Measurements from ENCODE around the gene BMX.

The BMX gene

DNA sequence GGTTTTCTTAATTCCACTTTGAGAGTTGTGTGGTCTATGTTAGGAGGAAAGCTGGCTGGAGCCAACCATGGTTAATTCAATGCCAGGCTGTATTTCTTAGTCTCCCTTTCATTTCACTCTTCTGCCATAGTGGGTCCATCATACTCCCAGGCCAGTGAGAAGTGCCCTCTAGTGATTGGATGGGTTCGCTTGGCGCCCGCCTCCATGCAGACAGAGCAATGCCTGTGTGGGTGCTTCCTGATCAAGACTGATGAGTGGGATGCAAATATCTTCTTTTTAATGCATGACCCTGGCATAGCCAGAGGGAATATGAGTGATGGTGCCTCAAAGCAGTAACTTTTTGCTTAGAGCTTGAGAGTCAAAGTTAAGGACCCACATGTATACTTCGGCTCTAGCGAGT lies 6.4 kb downstream of the BMX start:
- DNase-seq (ENCODE audit: low read depth), result no peak

DNA sequence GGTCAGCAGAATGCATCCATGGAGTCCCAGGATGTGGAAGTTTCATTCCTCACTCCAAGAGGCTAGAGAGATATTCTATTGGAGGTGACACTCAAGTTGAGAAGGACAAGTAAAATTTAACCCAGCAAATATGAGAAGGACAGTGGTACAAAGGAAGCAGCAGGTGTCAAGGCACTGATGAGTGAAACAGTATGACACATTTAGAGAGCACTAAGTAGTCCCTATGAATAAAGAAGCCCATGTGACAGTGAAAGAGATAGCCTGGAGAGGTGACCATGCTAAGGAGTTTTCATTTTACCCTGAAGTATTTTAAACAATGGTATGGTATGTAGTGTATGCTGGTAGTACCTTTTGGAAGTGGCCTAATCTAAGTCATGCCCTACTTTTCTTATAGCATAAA lies 9.2 kb downstream of the BMX start:
- DNase-seq (ENCODE audit: low read depth), result no peak

DNA sequence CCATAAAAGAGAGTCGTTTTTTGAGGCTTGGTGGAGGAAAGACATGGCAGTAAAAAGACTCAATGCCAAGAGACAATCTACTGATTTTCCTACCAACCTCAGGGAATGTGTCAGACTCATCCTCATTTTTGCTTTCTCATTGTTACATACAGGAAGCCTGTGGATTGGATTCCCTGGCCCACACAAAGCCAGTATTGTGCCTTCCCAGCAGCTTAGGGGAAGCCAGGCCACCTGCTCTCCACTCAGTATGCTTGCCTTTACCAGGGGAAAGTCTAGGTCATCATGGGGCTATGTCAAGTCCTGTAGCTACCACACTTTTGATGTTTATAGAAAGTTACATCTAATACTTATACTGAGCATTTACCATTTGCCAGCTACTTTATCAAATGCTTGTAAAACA lies 11.0 kb downstream of the BMX start:
- DNase-seq (ENCODE audit: low read depth), result no peak

GRCh38 chrX:15512401-15512965 lies 11.9 kb downstream of the BMX start:
- DNase-seq (ENCODE audit: low read depth), result no peak

DNA sequence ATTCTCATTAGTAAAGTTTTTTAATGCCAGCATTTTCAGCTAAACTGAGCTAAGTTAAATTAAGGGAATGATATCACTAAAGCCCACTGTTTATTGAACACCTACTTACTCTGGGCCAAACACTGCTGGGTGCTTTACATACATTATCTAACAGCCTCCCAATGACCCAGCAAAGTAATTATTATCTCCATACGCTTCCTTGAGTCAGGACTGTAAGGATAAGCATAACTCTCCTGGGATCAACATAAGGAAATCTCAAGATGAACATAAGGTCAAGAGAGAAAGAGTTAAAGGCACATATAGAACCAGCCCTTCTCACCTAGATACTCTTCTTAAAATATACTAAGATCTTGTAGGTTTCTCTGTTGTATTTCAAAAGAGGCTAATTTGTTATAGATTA lies 13.7 kb downstream of the BMX start:
- DNase-seq (ENCODE audit: low read depth), result no peak

DNA sequence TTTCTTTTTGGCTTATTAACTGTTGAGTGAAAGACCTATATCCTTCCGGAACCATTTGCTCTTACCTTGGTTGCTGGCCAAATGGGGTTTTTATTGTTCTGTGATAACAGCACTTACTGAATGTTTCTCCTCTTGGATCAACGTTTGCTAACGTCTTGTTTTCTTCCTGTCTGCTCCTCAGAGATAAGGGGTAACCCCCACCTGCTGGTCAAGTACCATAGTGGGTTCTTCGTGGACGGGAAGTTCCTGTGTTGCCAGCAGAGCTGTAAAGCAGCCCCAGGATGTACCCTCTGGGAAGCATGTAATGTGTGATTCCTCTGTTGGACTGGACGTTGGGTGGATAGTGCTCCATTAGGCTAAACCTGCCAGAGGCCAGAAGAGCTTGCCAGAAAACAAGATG lies 15.3 kb downstream of the BMX start:
- DNase-seq (ENCODE audit: low read depth), result no peak

- DNase-seq (ENCODE audit: low read depth), result no peak
Observed at GRCh38 chrX:15522464-15522863, 21.9 kb downstream of the BMX start.

DNA sequence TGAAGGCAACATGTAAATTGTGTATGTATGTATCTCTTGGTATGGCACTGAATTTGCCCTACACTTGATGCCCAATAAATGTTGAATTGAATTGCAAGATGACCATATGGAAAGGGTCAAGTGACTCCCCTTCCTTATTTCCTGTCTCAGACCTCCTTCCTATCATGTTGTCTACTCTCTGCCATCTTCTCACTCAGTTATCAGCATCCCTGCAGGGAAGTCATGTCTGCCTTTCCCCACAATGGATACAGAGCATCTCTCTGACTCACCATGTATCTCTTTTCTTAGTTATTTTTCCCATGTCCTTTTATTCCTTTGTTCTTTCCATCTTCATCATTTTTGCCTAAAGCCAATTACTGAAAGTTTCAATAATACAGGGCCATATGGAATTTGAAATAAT lies 22.5 kb downstream of the BMX start:
- DNase-seq (ENCODE audit: low read depth), result no peak

DNA sequence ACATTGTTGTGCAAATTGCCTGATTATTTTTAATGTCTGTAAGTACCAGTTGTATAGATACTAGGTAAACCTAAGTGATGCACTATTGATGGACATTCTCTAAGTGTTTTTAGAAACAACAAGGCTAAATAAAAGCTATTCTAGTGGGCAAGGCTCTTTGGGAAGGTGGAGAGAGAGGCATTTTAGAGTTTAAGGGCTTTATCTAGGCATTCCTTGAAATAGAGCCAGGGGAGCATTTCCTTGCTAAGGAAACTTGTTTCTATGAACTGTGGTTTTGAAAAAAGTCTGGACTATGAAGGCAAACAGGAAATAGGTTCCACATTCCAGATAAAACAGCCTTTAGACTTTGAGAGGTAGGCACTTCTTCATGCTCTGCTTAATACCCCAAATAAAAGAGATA lies 23.8 kb downstream of the BMX start:
- no peak for DNase-seq (ENCODE audit: low read depth)

GRCh38 chrX:15525664-15526416 lies 25.2 kb downstream of the BMX start:
- DNase-seq (ENCODE audit: low read depth), result no peak

GRCh38 chrX:15529165-15529564 lies 28.6 kb downstream of the BMX start:
- DNase-seq (ENCODE audit: low read depth), result no peak

- DNase-seq (ENCODE audit: low read depth), result no peak
Observed at GRCh38 chrX:15530318-15530717, 29.7 kb downstream of the BMX start.

GRCh38 chrX:15546745-15547144 lies 46.1 kb downstream of the BMX start:
- no peak for DNase-seq (ENCODE audit: low read depth)

DNA sequence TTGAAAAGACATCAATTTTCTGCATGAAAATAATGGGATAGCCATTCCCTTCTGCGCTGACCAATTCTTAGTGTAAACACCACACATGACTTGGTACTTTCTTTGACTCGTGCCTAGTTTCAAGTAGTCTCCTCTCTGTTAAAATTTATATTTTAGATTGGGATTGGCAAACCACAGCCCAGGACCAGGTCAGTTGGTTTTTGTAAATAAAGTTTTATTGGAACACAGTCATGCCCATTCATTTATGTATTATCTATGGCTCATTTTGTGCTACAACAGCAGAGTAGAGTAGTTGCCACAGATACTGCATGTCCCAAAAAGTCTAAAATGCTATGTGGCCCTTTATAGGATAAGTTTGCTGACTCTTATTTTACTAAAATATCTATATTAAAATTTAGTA lies 46.7 kb downstream of the BMX start:
- no peak for DNase-seq (ENCODE audit: low read depth)

DNA sequence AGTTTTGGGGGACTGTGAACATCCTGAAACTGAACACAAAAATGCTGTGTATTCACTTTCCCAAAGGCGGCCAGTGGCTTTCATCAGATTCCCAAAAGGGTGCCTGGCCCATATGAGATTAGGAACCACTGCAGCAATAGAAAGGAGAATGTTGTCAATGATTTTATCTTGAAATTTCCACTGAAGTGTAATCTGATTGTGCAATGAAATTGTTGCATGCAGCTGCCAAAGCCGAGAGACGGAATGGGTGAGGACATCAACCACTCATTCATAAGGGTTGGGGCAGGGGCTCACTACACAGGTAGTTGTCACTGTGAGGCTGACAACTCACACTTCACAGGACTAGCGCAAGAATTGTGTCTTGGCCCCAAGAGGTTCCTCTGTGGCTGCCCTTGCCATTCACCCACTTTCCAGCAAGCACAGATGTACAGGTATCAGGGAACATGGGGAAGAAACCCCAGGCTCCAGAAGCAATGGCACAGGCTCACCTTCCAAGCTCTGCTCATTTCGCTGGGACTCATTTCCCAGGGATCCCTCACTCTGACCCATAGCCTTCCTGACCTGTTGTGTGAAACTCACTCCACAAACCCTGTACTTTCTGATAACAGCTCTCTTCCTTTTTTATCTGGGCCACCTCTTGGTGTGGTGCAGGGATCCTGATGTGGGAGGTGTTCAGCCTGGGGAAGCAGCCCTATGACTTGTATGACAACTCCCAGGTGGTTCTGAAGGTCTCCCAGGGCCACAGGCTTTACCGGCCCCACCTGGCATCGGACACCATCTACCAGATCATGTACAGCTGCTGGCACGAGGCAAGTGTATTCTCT lies 48.8 kb downstream of the BMX start:
- DNase-seq (ENCODE audit: low read depth), result no peak

GRCh38 chrX:15559227-15559626 lies 58.6 kb downstream of the BMX start:
- no peak for DNase-seq (ENCODE audit: low read depth)

DNA sequence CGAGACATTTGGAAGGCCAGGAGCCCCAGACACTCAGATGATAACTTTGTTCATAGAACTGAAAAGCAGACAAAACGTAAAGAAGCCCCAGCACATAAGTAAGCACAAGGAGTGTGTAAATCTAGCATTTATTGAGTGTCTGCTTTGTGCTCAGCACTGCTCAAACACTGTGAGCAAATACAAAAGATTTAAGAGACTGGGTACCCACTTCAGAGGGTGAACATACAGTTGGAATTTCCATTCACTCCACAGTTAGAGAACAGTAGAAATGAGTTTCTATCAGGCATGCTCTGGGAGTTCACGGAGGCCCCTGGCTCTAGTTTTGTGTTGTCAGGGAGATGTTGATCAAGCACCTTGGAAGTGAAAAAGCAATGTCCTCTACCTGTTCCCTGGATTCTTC lies 60.3 kb downstream of the BMX start:
- no peak for DNase-seq (ENCODE audit: low read depth)

- DNase-seq (ENCODE audit: low read depth), result no peak
Observed at GRCh38 chrX:15563056-15563455, 62.4 kb downstream of the BMX start.

GRCh38 chrX:15564981-15565579 lies 64.5 kb downstream of the BMX start:
- no peak for DNase-seq (ENCODE audit: low read depth)

- no peak for DNase-seq (ENCODE audit: low read depth)
Observed at GRCh38 chrX:15566244-15566643, 65.6 kb downstream of the BMX start.

DNA sequence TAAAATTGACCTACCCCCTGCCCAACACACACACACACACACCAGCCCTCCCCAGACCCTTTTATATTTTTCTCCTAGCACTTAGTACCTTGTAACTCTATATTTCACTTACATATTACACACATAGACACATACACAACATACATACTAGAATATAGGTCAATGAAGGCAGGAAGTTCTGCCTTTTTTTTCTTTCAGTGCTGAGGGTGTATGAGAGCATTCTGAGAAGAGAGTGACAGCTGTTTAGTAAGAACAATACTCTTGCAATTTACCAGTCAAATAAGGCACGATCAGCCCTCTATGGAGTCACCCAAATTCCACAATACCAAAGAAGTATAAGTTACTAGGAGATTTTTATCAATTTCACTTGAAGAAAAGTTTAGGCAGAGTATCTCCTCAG lies 66.7 kb downstream of the BMX start:
- DNase-seq (ENCODE audit: low read depth), result no peak

DNA sequence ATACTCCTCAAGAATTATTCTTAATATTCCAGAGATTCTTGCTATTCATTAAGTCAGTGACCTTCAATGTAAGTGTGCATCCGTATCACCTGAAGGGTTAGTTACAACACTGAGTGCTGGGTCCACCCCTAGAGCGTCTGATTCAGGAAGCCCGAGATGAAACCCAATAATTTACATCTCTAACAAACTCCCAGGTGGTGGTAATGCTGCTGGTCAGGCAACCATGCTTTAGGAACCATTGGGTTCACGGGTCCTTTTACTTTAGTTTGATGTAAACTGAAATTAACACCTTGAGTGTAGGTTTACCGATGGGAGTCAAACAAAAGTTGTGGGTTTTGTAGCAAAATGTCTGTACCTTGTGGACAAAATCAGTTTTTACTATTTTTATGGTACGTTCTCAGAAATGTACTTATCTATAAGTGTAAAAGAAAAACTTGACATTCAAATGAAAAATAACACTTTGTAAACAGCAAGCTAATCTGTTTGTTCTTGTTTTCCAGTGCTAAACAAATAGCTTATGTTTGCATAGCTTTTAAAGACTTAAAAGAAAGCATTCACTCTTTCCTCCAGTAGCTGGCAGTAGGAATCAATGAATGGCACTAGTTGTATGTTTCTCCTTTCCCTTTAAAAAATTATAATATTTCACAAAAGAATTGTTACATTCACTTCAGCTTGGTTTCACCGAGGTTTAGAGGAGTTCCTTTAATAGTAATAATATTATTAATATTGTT lies 67.4 kb downstream of the BMX start:
- DNase-seq (ENCODE audit: low read depth), result no peak

All from stimulated activated CD8-positive, alpha-beta memory T cell treated with anti-CD3 and anti-CD28 coated beads, Interleukin-12 subunit alpha, Interleukin-12 subunit beta, amount 100 ng/mL, for 1 hour (primary cell).